HepG2 (cell line): Measurements from ENCODE around the gene MINDY2. TPM values are rescaled to one million over a fixed set of nuclear protein-coding genes. Genes with fewer than 3 reads are reported as not detected.
A peak's percentile ranks its signal among the peaks of the same experiment; 100 is the strongest.

Experiments used
- ATAC-seq: fragments of 200-7000 bp; cut with Tn5 transposase; 3 replicates; pipeline ENCODE4 v1.9.1; 2020; ENCODE audit warnings: mild to moderate bottlenecking, moderate library complexity
- BruUV-seq: library from RNA; stranded (reverse); fragments of 400-500 nt; replicated peaks from 2 replicates; lab custom pipeline; 2021; lab: Mats Ljungman, UMichigan
- CTCF ChIA-PET: fragments of 300-600 bp; formaldehyde crosslinking; extraction: SDS; loops from one replicate; lab custom pipeline; 2021; ENCODE audit warnings: low total read pairs, inconsistent platforms, low intra/inter-chr PET ratio; lab: Yijun Ruan, JAX
- POLR2A ChIA-PET: fragments of 350-600 bp; sonication (Branson Sonifier 250); formaldehyde crosslinking; loops from one replicate; lab custom pipeline; 2020; ENCODE audit warnings: antibody characterized with exemption, inconsistent platforms; lab: Yijun Ruan, JAX
- DNase-seq: peaks from one replicate; pipeline ENCODE4 v3.0.0-alpha.2; 2015; ENCODE audit warnings: low spot score
- FAIRE-seq: peaks from 3 replicates; lab custom pipeline; 2011; peaks lifted over from hg19 to GRCh38; lab: Jason Lieb, UNC
- H2AFZ ChIP-seq: one replicate; pipeline ENCODE4 v1.6.1; 2011; ENCODE audit warnings: low read length, inconsistent platforms
- H3K27ac ChIP-seq: fragments of 300-600 bp; 3 replicates; pipeline ENCODE4 v1.8.0; 2011; ENCODE audit warnings: mixed run types, mild to moderate bottlenecking, mixed read lengths, low read length, inconsistent platforms; ENCODE audit not compliant: insufficient read depth; ENCODE audit errors: extremely low read length
- H3K27me3 ChIP-seq, 2 experiments: fragments of 200-600 bp in 1 of 2; 2 replicates in 1 of 2; 3 replicates in 1 of 2; pipeline versions ENCODE4 v1.6.0 to v1.8.0; 2011; ENCODE audit warnings: low read length in 2 of 2, mild to moderate bottlenecking in 2 of 2, moderate library complexity in 2 of 2, inconsistent platforms in 1 of 2; ENCODE audit not compliant: insufficient read depth in 2 of 2, control insufficient read depth in 1 of 2
- H3K36me3 ChIP-seq, 2 experiments: fragments of 200-600 bp in 1 of 2; replicated peaks in 1 of 2; 2 replicates in 1 of 2; 3 replicates in 1 of 2; pipeline versions ENCODE4 v1.5.1 to v1.8.0; 2011; ENCODE audit warnings: low read length in 2 of 2, inconsistent platforms in 1 of 2; ENCODE audit not compliant: insufficient read depth in 2 of 2, control insufficient read depth in 1 of 2
- H3K4me1 ChIP-seq: 2 replicates; pipeline ENCODE4 v1.5.1; 2012; ENCODE audit warnings: low read length, inconsistent platforms; ENCODE audit not compliant: insufficient read depth
- H3K4me2 ChIP-seq: 2 replicates; pipeline ENCODE4 v1.6.0; 2011; ENCODE audit warnings: low read depth, low read length, inconsistent platforms
- H3K4me3 ChIP-seq, 3 experiments: fragments of 200-600 bp in 1 of 3; sonication (generic), shearing (Covaris generic) in 1 of 3; replicated peaks in 1 of 3; 2 replicates each; pipeline ENCODE4 v1.5.1; 2011 to 2016; ENCODE audit warnings: low read length in 3 of 3, inconsistent platforms in 2 of 3, low read depth in 2 of 3, mild to moderate bottlenecking in 2 of 3, control low read depth in 1 of 3, mixed read lengths in 1 of 3; ENCODE audit not compliant: insufficient read depth in 1 of 3
- H3K79me2 ChIP-seq: one replicate; pipeline ENCODE4 v1.6.1; 2011; ENCODE audit warnings: low read length, inconsistent platforms; ENCODE audit not compliant: insufficient read depth
- H3K9ac ChIP-seq: 2 replicates; pipeline ENCODE4 v1.6.0; 2011; ENCODE audit warnings: mild to moderate bottlenecking, low read depth, low read length, inconsistent platforms; ENCODE audit not compliant: insufficient read depth
- H3K9me3 ChIP-seq: 2 replicates; pipeline ENCODE4 v1.5.1; 2012; ENCODE audit warnings: mild to moderate bottlenecking, low read length
- H4K20me1 ChIP-seq: 2 replicates; pipeline ENCODE4 v1.6.0; 2011; ENCODE audit warnings: inconsistent platforms, mild to moderate bottlenecking, low read length, moderate library complexity; ENCODE audit not compliant: insufficient read depth
- ARNT2 ChIP-seq: sonication (generic); formaldehyde crosslinking; IDR thresholded peaks from 2 replicates; pipeline ENCODE4 v1.8.0; 2022; ENCODE audit warnings: mild to moderate bottlenecking, low read depth, missing genetic modification reagents, moderate library complexity
- CSRNP1 ChIP-seq: sonication (generic); formaldehyde crosslinking; IDR thresholded peaks from 2 replicates; pipeline ENCODE4 v1.8.1; 2023; ENCODE audit warnings: mild to moderate bottlenecking, missing genetic modification reagents
- PRMT3 ChIP-seq: sonication (generic); formaldehyde crosslinking; IDR thresholded peaks from 2 replicates; pipeline ENCODE4 v1.8.1; 2022; ENCODE audit warnings: low read depth, mild to moderate bottlenecking, moderate library complexity, missing genetic modification reagents, borderline replicate concordance
- SP5 ChIP-seq: IDR thresholded peaks from 2 replicates; pipeline ENCODE4 v1.6.1; 2016; ENCODE audit warnings: low read depth, borderline replicate concordance
- ZBTB2 ChIP-seq: sonication (generic); formaldehyde crosslinking; IDR thresholded peaks from 2 replicates; pipeline ENCODE4 v1.8.0; 2022; ENCODE audit warnings: low read depth, missing genetic modification reagents
- ZBTB3 ChIP-seq: sonication (generic); formaldehyde crosslinking; IDR thresholded peaks from 2 replicates; pipeline ENCODE4 v1.4.0; 2020; ENCODE audit warnings: low read depth, mild to moderate bottlenecking, moderate library complexity, missing genetic modification reagents, borderline replicate concordance
- ZNF121 ChIP-seq: sonication (generic); formaldehyde crosslinking; IDR thresholded peaks from 2 replicates; pipeline ENCODE4 v1.5.0; 2020; ENCODE audit warnings: mild to moderate bottlenecking, missing genetic modification reagents
- ZNF616 ChIP-seq: sonication (generic); formaldehyde crosslinking; IDR thresholded peaks from 2 replicates; pipeline ENCODE4 v1.5.0; 2020; ENCODE audit warnings: low read depth, mild to moderate bottlenecking, missing genetic modification reagents
- WGBS: methylation state at CpG from one replicate; pipeline ENCODE4 v1.1.6; 2017; ENCODE audit warnings: low lambda C conversion rate; 5-methylcytosine and 5-hydroxymethylcytosine counted together
- in situ Hi-C: cut with HindIII; loops from 2 replicates; pipeline ENCODE4 v1.10.0; 2017; ENCODE audit warnings: low pct_unique_long_range_greater_than_20kb; ENCODE audit not compliant: extremely low pct_ligation_motif_present
- intact Hi-C: fragments of 100-400 bp; cut with micrococcal nuclease; formaldehyde crosslinking; loops from one replicate; pipeline ENCODE4 v1.10.0; 2022; ENCODE audit not compliant: unreplicated experiment
- polyA plus RNA-seq, 8 experiments: library from polyadenylated mRNA; depleted of rRNA in 3 of 8; stranded (reverse) in 7 of 8; unstranded in 1 of 8; fragments of >200 nt; fragmentation: Illumina TruSeq in 4 of 8; extraction: Trizol in 4 of 8; gene quantifications; 2 replicates each; pipeline versions ENCODE4 v1.2.1 to v1.2.3, GENCODE V29; 2011 to 2016; ENCODE audit warnings: low read depth in 4 of 8, missing spikeins in 1 of 8, mixed read lengths in 1 of 8; ENCODE audit not compliant: insufficient read depth in 1 of 8
- total RNA-seq, 5 experiments: library from RNA; depleted of rRNA; stranded (reverse); fragments of >200 nt; fragmentation: Illumina TruSeq; extraction: Trizol; gene quantifications; 2 replicates each; pipeline ENCODE4 v1.2.3, GENCODE V29; 2016; ENCODE audit warnings: low read depth in 1 of 5

Gene MINDY2
- total and polyA plus RNA-seq, 2 of the 13 experiments (the other 11 are each of a cell fraction or from before 2014, with no cell fraction given), result 7.2 to 12.6 TPM

GRCh38 chr15:58771621-58772250, 634 bp downstream of the MINDY2 start (continued):
- 0 out of 2 replicates have a peak, but pooled peaks have one; percentile 49 for TF ChIP-seq CSRNP1 (CRISPR knock-in tag)
- TF ChIP-seq ZBTB2, result peak; percentile 4; the same call in 1 of the 2 replicates
- 0 out of 2 replicates have a peak, but pooled peaks have one; percentile 4 for TF ChIP-seq PRMT3
- TF ChIP-seq ZBTB3 (CRISPR knock-in tag), result 0 out of 2 replicates have a peak, but pooled peaks have one; percentile 16
- TF ChIP-seq ZNF616 (CRISPR knock-in tag), result no peak

- H2AFZ ChIP-seq, result no peak overlapping the region
- H3K9ac ChIP-seq, result peak overlapping the region; percentile 78
- peaks cover 0 to 6% of the 10 kb centered on the region in 2 experiments; a peak in 4 of 5 replicates for H3K36me3 ChIP-seq
- H4K20me1 ChIP-seq, result peaks cover 10% of the 10 kb centered on the region; the same call in 1 of the 2 replicates
- H3K79me2 ChIP-seq, result peaks cover 58% of the 10 kb centered on the region
- no TSS peak for BruUV-seq
- in situ Hi-C loops (no loop called here), intact Hi-C loops (loop anchor here (5.0 kb wide), 1 partner anchor 546 kb away; no protein-coding TSS in a partner anchor)
- ChIA-PET CTCF (no interaction called here), POLR2A (interaction anchor here (1.0 to 1.3 kb wide), 2 partner anchors 23 to 92 kb away, joined by 3 to 5 read pairs; no protein-coding TSS in a partner anchor)
- H3K27me3 ChIP-seq, result no peaks in the 10 kb centered on the region; a peak in 1 of 5 replicates
- ATAC-seq, result no peak
- WGBS, result 56% methylated on average over 4 of the region's 4 CpGs
- no peaks in the 10 kb centered on the region for H3K9me3 ChIP-seq
- DNase-seq, result no peak
- peak; percentile 92 for TF ChIP-seq ZNF121 (CRISPR knock-in tag)
- TF ChIP-seq SP5 (CRISPR knock-in tag), result no peak
- no peak for TF ChIP-seq ARNT2 (CRISPR knock-in tag)
- H3K4me1 ChIP-seq, result peaks cover 45% of the 10 kb centered on the region
- peak overlapping the region; percentile 81 to 94 (median 94) for H3K4me3 ChIP-seq
- H3K27ac ChIP-seq, result no peak overlapping the region
- FAIRE-seq, result no peak
- H3K4me2 ChIP-seq, result peak overlapping the region; percentile 78
Measured at GRCh38 chr15:58773024-58773423, 1.9 kb downstream of the MINDY2 start.
